IMR-90 (cell line): ENCODE results near the gene FLCN. TPM values are rescaled to one million over a fixed set of nuclear protein-coding genes. Genes with fewer than 3 reads are reported as not detected.

Experiments used
- ATAC-seq: fragments of 200-7000 bp; cut with Tn5 transposase; 2 replicates; pipeline ENCODE4 v1.9.1; 2020; ENCODE audit warnings: low read depth, mild to moderate bottlenecking, moderate library complexity
- BruUV-seq: library from RNA; stranded (reverse); fragments of 400-500 nt; replicated peaks from 2 replicates; lab custom pipeline; 2021; lab: Mats Ljungman, UMichigan
- CTCF ChIA-PET: fragments of 300-600 bp; formaldehyde crosslinking; extraction: SDS; loops from one replicate; lab custom pipeline; 2021; ENCODE audit warnings: antibody characterized with exemption; lab: Yijun Ruan, JAX
- POLR2A ChIA-PET: fragments of 300-600 bp; sonication (Branson Sonifier 250); formaldehyde crosslinking; loops from one replicate; lab custom pipeline; 2022; ENCODE audit warnings: antibody characterized with exemption; ENCODE audit not compliant: unreplicated experiment; lab: Charles Lee
- DNase-seq: peaks from one replicate; pipeline ENCODE4 v3.0.0; 2013
- H2AFZ ChIP-seq: replicated peaks from 2 replicates; pipeline ENCODE3; 2013; ENCODE audit warnings: low read length, mild to moderate bottlenecking; ENCODE audit not compliant: poor library complexity
- H2AK5ac ChIP-seq: 2 replicates; pipeline ENCODE4 v1.6.1; 2013; ENCODE audit warnings: low read depth, low read length, inconsistent platforms
- H2AK9ac ChIP-seq: replicated peaks from 2 replicates; pipeline ENCODE3; 2013; ENCODE audit warnings: mild to moderate bottlenecking, low read depth, low read length, moderate library complexity; ENCODE audit not compliant: poor library complexity
- H2BK120ac ChIP-seq: 2 replicates; pipeline ENCODE4 v1.6.1; 2013; ENCODE audit warnings: low read depth, low read length, inconsistent platforms
- H2BK15ac ChIP-seq: 3 replicates; pipeline ENCODE4 v1.6.1; 2013; ENCODE audit warnings: low read depth, low read length, inconsistent platforms
- H2BK20ac ChIP-seq: 2 replicates; pipeline ENCODE4 v1.6.1; 2013; ENCODE audit warnings: low read depth, mild to moderate bottlenecking, inconsistent platforms, low read length, moderate library complexity
- H2BK5ac ChIP-seq: 2 replicates; pipeline ENCODE4 v1.6.1; 2013; ENCODE audit warnings: mild to moderate bottlenecking, low read depth, low read length, inconsistent platforms; ENCODE audit not compliant: poor library complexity, severe bottlenecking
- H3K14ac ChIP-seq: replicated peaks from 2 replicates; pipeline ENCODE4 v1.6.1; 2013; ENCODE audit warnings: low read depth, low read length, inconsistent platforms
- H3K18ac ChIP-seq: 2 replicates; pipeline ENCODE4 v1.6.1; 2013; ENCODE audit warnings: low read depth, low read length, control low read depth
- H3K23ac ChIP-seq: 2 replicates; pipeline ENCODE4 v1.6.1; 2013; ENCODE audit warnings: low read depth, low read length, inconsistent platforms
- H3K27ac ChIP-seq: 2 replicates; pipeline ENCODE4 v1.5.1; 2013; ENCODE audit warnings: mild to moderate bottlenecking, control low read depth, low read length; ENCODE audit not compliant: insufficient read depth
- H3K27me3 ChIP-seq: 2 replicates; pipeline ENCODE4 v1.6.1; 2013; ENCODE audit warnings: low read length; ENCODE audit not compliant: control insufficient read depth, insufficient read depth
- H3K36me3 ChIP-seq: 2 replicates; pipeline ENCODE4 v1.6.1; 2013; ENCODE audit warnings: low read length, mixed read lengths; ENCODE audit not compliant: control insufficient read depth, insufficient read depth
- H3K4ac ChIP-seq: 2 replicates; pipeline ENCODE4 v1.6.1; 2013; ENCODE audit warnings: low read depth, low read length, inconsistent platforms
- H3K4me1 ChIP-seq: 2 replicates; pipeline ENCODE4 v1.6.1; 2013; ENCODE audit warnings: low read length, mixed read lengths; ENCODE audit not compliant: control insufficient read depth, insufficient read depth
- H3K4me2 ChIP-seq: 2 replicates; pipeline ENCODE4 v1.6.1; 2013; ENCODE audit warnings: low read depth, mild to moderate bottlenecking, control low read depth, low read length, moderate library complexity
- H3K4me3 ChIP-seq: 2 replicates; pipeline ENCODE4 v1.5.1; 2013; ENCODE audit warnings: low read depth, mild to moderate bottlenecking, control low read depth, low read length, moderate library complexity; ENCODE audit not compliant: insufficient read depth
- H3K56ac ChIP-seq: 2 replicates; pipeline ENCODE4 v1.6.1; 2013; ENCODE audit warnings: low read length, inconsistent platforms; ENCODE audit not compliant: insufficient read depth; ENCODE audit errors: extremely low read depth
- H3K79me1 ChIP-seq, 2 experiments: 2 replicates each; pipeline ENCODE4 v1.6.1; 2013; ENCODE audit warnings: low read length in 2 of 2, inconsistent platforms in 1 of 2, low read depth in 1 of 2
- H3K9ac ChIP-seq: 2 replicates; pipeline ENCODE4 v1.6.1; 2013; ENCODE audit warnings: low read depth, low read length, control low read depth
- H3K9me1 ChIP-seq: 2 replicates; pipeline ENCODE4 v1.6.1; 2013; ENCODE audit warnings: low read length, inconsistent platforms; ENCODE audit not compliant: insufficient read depth
- H3K9me3 ChIP-seq: 2 replicates; pipeline ENCODE4 v1.6.1; 2013; ENCODE audit warnings: low read length; ENCODE audit not compliant: control insufficient read depth, insufficient read depth
- H4K20me1 ChIP-seq: 2 replicates; pipeline ENCODE4 v1.6.1; 2013; ENCODE audit warnings: low read length, inconsistent platforms; ENCODE audit not compliant: insufficient read depth
- H4K5ac ChIP-seq: 2 replicates; pipeline ENCODE4 v1.6.1; 2013; ENCODE audit warnings: mild to moderate bottlenecking, low read depth, low read length, control low read depth
- H4K8ac ChIP-seq, 2 experiments: 2 replicates each; pipeline ENCODE4 v1.6.1; 2013; ENCODE audit warnings: low read depth in 2 of 2, low read length in 2 of 2, control low read depth in 1 of 2, inconsistent platforms in 1 of 2
- H4K91ac ChIP-seq: 2 replicates; pipeline ENCODE4 v1.6.1; 2013; ENCODE audit warnings: low read depth, low read length, inconsistent platforms; ENCODE audit not compliant: insufficient read depth
- BHLHE40 ChIP-seq: fragments of 150-350 bp; IDR thresholded peaks from 2 replicates; pipeline ENCODE4 v1.6.1; 2016; ENCODE audit warnings: mild to moderate bottlenecking, low read depth, low read length
- CEBPB ChIP-seq: IDR thresholded peaks from 2 replicates; pipeline ENCODE4 v1.6.1; 2012; ENCODE audit warnings: low read depth, low read length, improper control_type of control experiment
- CHD1 ChIP-seq: IDR thresholded peaks from 2 replicates; pipeline ENCODE4 v1.6.1; 2012; ENCODE audit warnings: low read depth, low read length, improper control_type of control experiment
- CTCF ChIP-seq: conservative IDR thresholded peaks from 2 replicates; pipeline ENCODE4 v1.5.1; 2012; ENCODE audit warnings: mild to moderate bottlenecking, low read depth, low read length, improper control_type of control experiment
- ELK1 ChIP-seq: fragments of 150-350 bp; IDR thresholded peaks from 2 replicates; pipeline ENCODE4 v1.6.1; 2016; ENCODE audit warnings: low read depth, mild to moderate bottlenecking, low read length, moderate library complexity, borderline replicate concordance
- FOS ChIP-seq: fragments of 150-350 bp; IDR thresholded peaks from 2 replicates; pipeline ENCODE4 v1.6.1; 2016; ENCODE audit warnings: low read depth, low read length
- MAFK ChIP-seq: IDR thresholded peaks from 2 replicates; pipeline ENCODE4 v1.6.1; 2012; ENCODE audit warnings: low read depth, low read length, improper control_type of control experiment
- MAZ ChIP-seq: IDR thresholded peaks from 2 replicates; pipeline ENCODE4 v1.6.1; 2012; ENCODE audit warnings: low read depth, mild to moderate bottlenecking, low read length, improper control_type of control experiment, moderate library complexity, borderline replicate concordance
- MXI1 ChIP-seq: IDR thresholded peaks from 2 replicates; pipeline ENCODE4 v1.6.1; 2012; ENCODE audit warnings: low read depth, mild to moderate bottlenecking, low read length, moderate library complexity, borderline replicate concordance
- NFE2L2 ChIP-seq: fragments of 150-350 bp; IDR thresholded peaks from 2 replicates; pipeline ENCODE4 v1.6.1; 2016; ENCODE audit warnings: low read depth, mild to moderate bottlenecking, low read length
- POLR2A ChIP-seq: IDR thresholded peaks from 2 replicates; pipeline ENCODE4 v1.6.1; 2012; ENCODE audit warnings: mild to moderate bottlenecking, low read depth, low read length
- RAD21 ChIP-seq: IDR thresholded peaks from 2 replicates; pipeline ENCODE4 v1.6.1; 2012; ENCODE audit warnings: low read length, improper control_type of control experiment
- RCOR1 ChIP-seq: IDR thresholded peaks from 2 replicates; pipeline ENCODE4 v1.6.1; 2012; ENCODE audit warnings: mild to moderate bottlenecking, low read length, improper control_type of control experiment; ENCODE audit not compliant: insufficient replicate concordance
- RFX5 ChIP-seq: IDR thresholded peaks from 2 replicates; pipeline ENCODE4 v1.8.0; 2012; ENCODE audit warnings: low read depth, mild to moderate bottlenecking, low read length, moderate library complexity
- SMC3 ChIP-seq: fragments of 150-350 bp; IDR thresholded peaks from 2 replicates; pipeline ENCODE4 v1.6.1; 2016; ENCODE audit warnings: low read depth, mild to moderate bottlenecking, antibody characterized with exemption, low read length, moderate library complexity
- USF2 ChIP-seq: fragments of 150-350 bp; IDR thresholded peaks from 2 replicates; pipeline ENCODE4 v1.6.1; 2017; ENCODE audit warnings: mild to moderate bottlenecking, antibody characterized with exemption, low read length, low read depth
- WGBS, 2 experiments: methylation state at CpG; one replicate each; pipeline versions ENCODE4 v1.1.5 to v1.1.7; 2013; ENCODE audit warnings: missing lambda C conversion rate in 2 of 2; ENCODE audit not compliant: insufficient read length in 1 of 2; ENCODE audit errors: extremely low coverage in 2 of 2; 5-methylcytosine and 5-hydroxymethylcytosine counted together
- dilution Hi-C: fragments of 300-500 bp; cut with HindIII; formaldehyde crosslinking; loops from one replicate; pipeline ENCODE4 v1.14.3; 2018; ENCODE audit warnings: low sequenced_read_pairs; ENCODE audit not compliant: unreplicated experiment
- in situ Hi-C: fragments of 300-500 bp; cut with MboI; formaldehyde crosslinking; loops from 3 replicates; pipeline ENCODE4 v1.14.3; 2019; ENCODE audit warnings: low sequenced_read_pairs, inconsistent platforms, mixed read lengths
- intact Hi-C: fragments of 100-400 bp; cut with micrococcal nuclease; formaldehyde crosslinking; loops from 2 replicates; pipeline ENCODE4 v1.10.0; 2022
- polyA plus RNA-seq, 3 experiments: library from polyadenylated mRNA; depleted of rRNA; stranded (reverse); fragments of >200 nt; gene quantifications; 2 replicates each; pipeline ENCODE4 v1.2.3, GENCODE V29; 2012; ENCODE audit warnings: low replicate concordance in 1 of 3
- total RNA-seq: library from RNA; depleted of rRNA; stranded (reverse); fragments of >200 nt; gene quantifications from 2 replicates; pipeline ENCODE4 v1.2.3, GENCODE V29; 2012

FLCN gene
- total and polyA plus RNA-seq, 2 of the 4 experiments (the other 2 are of a cell fraction): 16.8 to 24.8 TPM

GRCh38 chr17:17171186-17171585 lies 65.8 kb downstream of the FLCN start:
- no peak overlapping the region for H2BK15ac ChIP-seq
- no peak overlapping the region for H2AFZ ChIP-seq
- H2BK5ac ChIP-seq: no peak overlapping the region
- H2BK120ac ChIP-seq: no peak overlapping the region
- H4K8ac ChIP-seq: no peak overlapping the region
- H3K27me3 ChIP-seq: no peaks in the 10 kb centered on the region
- no peak for ATAC-seq
- no peak overlapping the region for H4K91ac ChIP-seq
- peaks cover 12 to 44% of the 10 kb centered on the region in 2 experiments for H3K79me1 ChIP-seq
- no peak overlapping the region for H4K5ac ChIP-seq
- H3K4me1 ChIP-seq: no peaks in the 10 kb centered on the region
- H3K23ac ChIP-seq: no peak overlapping the region
- no peak overlapping the region for H3K4ac ChIP-seq
- WGBS, 2 experiments: no CpG with 5 or more reads among the region's 7 CpGs
- no peak for TF ChIP-seq SMC3
- TF ChIP-seq CHD1: no peak
- no peak for TF ChIP-seq RAD21
- TF ChIP-seq MAZ: no peak
- no peak for TF ChIP-seq POLR2A
- TF ChIP-seq RFX5: no peak
- TF ChIP-seq RCOR1: no peak
- TF ChIP-seq CEBPB: no peak
- TF ChIP-seq NFE2L2: no peak
- no peak for TF ChIP-seq ELK1
- no peak for TF ChIP-seq CTCF
- TF ChIP-seq USF2: no peak
- no peak for TF ChIP-seq MXI1
- no peak for TF ChIP-seq BHLHE40
- no peak for TF ChIP-seq MAFK
- no peak for TF ChIP-seq FOS
- H3K4me2 ChIP-seq: no peak overlapping the region
- intact Hi-C loops (no loop called here), in situ Hi-C loops (no loop called here), dilution Hi-C loops (no loop called here)
- H3K4me3 ChIP-seq: no peak overlapping the region
- no peak overlapping the region for H2BK20ac ChIP-seq
- no TSS peak for BruUV-seq
- no peak overlapping the region for H3K27ac ChIP-seq
- DNase-seq: no peak
- peaks cover 5% of the 10 kb centered on the region; the same call in 1 of the 2 replicates for H4K20me1 ChIP-seq
- no peaks in the 10 kb centered on the region for H3K9me3 ChIP-seq
- H3K9me1 ChIP-seq: peaks cover 4% of the 10 kb centered on the region; the same call in 1 of the 2 replicates
- CTCF ChIA-PET: no interaction called here
- H2AK5ac ChIP-seq: no peak overlapping the region
- H3K56ac ChIP-seq: no peak overlapping the region
- H3K36me3 ChIP-seq: peaks cover 75% of the 10 kb centered on the region
- no peak overlapping the region for H3K18ac ChIP-seq
- no peak overlapping the region for H3K9ac ChIP-seq
- H3K14ac ChIP-seq: no peak overlapping the region
- H2AK9ac ChIP-seq: no peak overlapping the region
- POLR2A ChIA-PET: no interaction called here
